GM12865 (cell line): ENCODE measurements around the gene RRP7A.
"Not testable (repeated sequence)": the region's sequence is repeated elsewhere in the genome, so short reads cannot be mapped to it uniquely, and the experiment has no call there.

Source experiments
- DNase-seq: peaks from one replicate; pipeline ENCODE4 v3.0.0; 2010; ENCODE audit warnings: low read depth
- H3K4me3 ChIP-seq: 2 replicates; pipeline ENCODE4 v1.5.1; 2011; ENCODE audit warnings: mild to moderate bottlenecking, low read depth, low read length, control low read depth
- TF ChIP-seq, protein P1 (sequence below): IDR thresholded peaks from 2 replicates; pipeline ENCODE4 v1.5.1; 2011; ENCODE audit warnings: low read length, control low read depth, low read depth, inconsistent platforms; ENCODE audit not compliant: insufficient read depth; ENCODE audit errors: missing control alignments

RRP7A gene

DNA sequence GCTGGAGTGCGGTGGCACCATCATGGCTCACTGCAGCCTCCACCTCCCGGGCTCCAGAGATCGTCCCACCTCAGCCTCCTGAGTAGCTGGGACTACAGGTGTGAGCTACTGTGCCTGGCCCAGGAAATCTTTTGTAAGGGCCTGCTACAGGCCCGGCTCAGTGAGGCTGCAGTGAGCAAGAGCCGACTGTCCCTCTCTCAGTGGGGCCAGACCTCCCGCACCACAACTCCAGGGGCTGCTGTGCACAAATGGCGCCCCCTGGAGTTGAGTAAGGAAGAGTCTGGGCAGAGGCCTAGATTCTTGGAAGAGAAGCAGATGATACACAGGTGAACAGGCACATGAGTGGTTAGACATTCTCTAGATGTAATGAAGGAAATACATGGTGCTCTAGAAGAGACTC is 41.2 kb upstream of the RRP7A start:
- TF ChIP-seq, protein P1, sequence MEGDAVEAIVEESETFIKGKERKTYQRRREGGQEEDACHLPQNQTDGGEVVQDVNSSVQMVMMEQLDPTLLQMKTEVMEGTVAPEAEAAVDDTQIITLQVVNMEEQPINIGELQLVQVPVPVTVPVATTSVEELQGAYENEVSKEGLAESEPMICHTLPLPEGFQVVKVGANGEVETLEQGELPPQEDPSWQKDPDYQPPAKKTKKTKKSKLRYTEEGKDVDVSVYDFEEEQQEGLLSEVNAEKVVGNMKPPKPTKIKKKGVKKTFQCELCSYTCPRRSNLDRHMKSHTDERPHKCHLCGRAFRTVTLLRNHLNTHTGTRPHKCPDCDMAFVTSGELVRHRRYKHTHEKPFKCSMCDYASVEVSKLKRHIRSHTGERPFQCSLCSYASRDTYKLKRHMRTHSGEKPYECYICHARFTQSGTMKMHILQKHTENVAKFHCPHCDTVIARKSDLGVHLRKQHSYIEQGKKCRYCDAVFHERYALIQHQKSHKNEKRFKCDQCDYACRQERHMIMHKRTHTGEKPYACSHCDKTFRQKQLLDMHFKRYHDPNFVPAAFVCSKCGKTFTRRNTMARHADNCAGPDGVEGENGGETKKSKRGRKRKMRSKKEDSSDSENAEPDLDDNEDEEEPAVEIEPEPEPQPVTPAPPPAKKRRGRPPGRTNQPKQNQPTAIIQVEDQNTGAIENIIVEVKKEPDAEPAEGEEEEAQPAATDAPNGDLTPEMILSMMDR, result peak; percentile 44
- peak; percentile 49 for DNase-seq
- no peak overlapping the region for H3K4me3 ChIP-seq

DNA sequence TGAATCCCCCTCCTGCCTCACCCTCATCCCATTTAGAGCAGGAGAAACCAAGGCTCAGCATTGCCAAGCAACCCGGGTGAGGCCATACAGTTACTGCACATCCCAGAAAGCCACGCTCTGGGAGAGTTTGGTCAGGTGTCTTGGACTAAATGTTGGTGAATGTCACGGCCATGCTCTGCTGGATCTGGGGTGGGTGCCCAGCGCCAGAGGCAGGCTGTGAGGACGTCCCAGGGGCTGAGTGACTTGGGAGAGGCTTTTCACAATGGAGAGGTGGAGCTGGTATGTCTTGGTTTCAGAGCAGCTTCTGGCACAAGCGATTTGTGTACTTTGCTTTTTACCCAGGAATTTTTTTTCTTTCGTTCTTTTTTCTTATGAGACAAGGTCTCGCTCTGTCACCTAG is 40.8 kb upstream of the RRP7A start:
- no peak for DNase-seq
- no peak overlapping the region for H3K4me3 ChIP-seq
- TF ChIP-seq, protein P1, result no peak

DNA sequence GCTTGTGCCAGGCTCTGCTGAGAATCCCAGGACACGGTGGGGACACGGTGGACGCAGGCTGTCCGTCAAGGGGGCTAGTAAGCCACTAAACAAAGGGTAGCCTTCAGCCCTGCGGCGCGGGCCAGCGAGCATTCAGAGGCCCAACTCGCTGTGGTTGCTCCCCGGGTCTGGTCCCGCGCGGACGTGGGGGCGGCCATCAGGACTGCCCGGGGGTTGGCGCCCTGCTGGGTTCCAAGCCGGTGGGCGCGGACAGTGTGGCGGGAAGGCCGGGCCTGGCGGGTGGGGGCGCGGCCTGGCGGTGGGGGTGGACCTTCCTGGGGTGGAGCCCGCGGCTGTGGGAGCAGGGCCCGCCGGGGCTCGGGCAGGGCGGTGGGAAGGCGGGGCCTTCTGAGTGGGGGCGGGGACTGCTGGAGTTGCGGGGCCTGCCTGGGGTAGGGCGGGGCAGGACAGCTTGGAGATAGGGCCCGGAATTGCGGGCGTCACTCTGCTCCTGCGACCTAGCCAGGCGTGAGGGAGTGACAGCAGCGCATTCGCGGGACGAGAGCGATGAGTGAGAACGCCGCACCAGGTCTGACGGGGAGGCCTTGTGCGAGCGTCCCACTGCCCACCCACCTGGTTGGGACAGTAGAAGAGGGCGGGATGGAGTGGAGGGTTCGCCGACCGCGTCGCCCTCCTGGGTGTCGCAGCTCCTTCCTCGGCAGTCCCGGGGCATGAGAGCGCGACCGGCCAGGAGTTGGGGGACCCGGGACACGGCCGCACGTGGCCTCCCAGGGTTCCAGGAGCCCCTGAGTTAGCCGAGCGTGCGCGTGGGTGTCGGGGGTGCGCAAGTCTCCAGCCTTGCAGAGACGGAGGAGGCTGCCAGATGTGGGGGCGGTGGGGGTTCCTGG is 34.1 kb upstream of the RRP7A start, which contains the start of gene SERHL2:
SERHL2 (plus strand) TSS at position 482 of the 887 bp plus-strand sequence; CDS start at position 547, 65 bp downstream.
- peak; percentile 77 for DNase-seq
- H3K4me3 ChIP-seq, result peak within 1 kb of the TSS; percentile 26
- TF ChIP-seq, protein P1, result no peak

DNA sequence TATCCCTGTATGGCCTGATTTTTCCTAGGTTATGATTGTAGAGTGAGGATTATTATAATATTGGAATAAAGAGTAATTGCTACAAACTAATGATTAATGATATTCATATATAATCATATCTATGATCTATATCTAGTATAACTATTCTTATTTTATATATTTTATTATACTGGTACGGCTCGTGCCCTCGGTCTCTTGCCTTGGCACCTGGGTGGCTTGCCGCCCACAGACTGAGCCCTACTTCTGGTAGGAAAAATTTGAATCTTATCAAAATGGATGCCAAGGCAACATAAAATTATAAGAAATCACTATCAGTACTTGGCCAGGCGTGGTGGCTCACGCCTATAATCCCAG is 32.7 kb upstream of the RRP7A start:
- H3K4me3 ChIP-seq, result peak overlapping the region; percentile 40; the same call in 1 of the 2 replicates

DNA sequence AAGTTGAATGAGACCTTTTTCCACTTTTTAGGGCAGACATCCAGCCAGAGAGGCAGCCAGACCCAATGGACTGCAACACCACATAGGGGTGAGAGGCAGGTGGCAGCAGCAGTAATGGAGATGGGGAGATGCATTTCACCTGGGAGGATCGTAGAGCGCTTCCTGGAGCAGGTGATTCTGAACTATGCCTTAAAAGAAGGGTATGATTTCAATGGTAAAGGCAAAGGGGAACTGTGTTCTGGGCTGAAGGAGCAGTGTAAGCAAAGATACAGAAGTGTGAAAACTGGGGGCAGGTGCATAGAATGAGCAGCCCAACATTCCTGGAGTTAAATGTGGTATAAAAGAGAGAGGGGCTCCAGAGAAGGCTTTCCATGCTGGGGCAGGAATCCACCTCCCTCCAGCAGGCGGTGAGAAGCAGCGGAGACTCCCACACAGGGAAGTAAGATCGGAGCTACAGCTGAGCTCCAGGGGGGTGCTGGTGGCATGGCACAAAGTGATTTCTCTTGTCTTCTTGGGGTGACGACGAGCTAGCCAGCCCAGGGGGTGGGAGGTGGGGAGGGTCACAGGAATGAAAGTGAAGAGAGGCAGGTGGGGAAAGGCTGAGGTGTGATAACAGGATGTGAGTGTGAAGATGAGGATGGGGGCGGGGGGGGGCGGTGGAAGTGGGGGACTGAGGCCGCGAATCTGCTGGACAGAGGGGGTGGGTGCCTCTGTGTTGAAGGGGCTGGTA is 29.9 kb upstream of the RRP7A start:
- DNase-seq, result no peak
- TF ChIP-seq, protein P1, result no peak
- no peak overlapping the region for H3K4me3 ChIP-seq

More for the DNA sequence above, 32.7 kb upstream of the RRP7A start:
- DNase-seq, result not testable (repeated sequence)

DNA sequence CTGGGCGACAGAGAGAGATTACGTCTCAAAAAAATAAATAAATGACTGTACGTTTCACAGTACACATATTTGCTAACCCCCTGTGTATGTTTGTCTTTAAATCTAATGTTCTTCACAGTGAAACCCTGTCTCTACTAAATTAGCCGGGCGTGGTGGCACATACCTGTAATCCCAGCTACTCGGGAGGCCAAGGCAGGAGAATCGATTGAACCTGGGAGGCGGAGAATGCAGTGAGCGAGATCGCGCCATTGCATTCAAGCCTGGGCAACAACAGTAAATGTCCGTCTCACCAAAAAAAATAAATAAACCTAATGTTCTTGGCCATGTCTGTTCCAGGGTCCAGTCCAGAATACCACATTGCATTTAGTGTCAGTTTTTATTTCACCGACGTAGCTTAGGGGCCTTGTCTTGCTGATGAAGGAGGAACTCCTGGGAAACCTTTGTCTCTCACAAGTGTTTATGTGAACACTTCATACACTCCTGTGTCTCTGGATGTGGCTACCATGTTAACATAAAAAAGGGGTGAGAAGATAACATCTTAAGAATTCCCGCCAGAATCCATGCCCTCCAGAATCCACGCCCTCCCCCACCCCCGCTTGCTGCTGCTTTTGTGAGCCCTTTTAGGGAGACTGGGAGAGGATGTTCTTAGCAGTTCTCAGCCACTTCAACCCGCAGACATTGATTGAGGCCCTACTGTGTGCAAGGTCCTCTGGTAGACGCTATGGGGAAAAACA is 29.2 kb upstream of the RRP7A start:
- TF ChIP-seq, protein P1, result no peak
- no peak overlapping the region for H3K4me3 ChIP-seq
- no peak for DNase-seq

DNA sequence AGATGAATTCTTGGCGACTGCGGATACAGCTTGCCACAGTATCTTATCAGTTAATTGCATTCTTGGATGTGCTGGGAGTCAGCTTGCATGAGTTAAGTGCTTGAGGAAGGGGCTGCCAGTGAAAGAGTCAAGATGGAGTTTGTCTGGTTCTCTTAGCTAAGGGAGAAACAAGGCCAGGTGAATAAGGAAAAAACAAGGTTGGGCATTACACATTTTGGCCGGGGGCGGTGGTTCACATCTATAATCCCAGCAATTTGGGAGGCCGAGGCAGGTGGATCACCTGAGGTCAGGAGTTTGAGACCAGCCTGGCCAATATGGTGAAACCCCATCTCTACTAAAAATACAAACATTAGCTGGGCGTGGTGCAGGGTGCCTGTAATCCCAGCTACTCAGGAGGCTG is 28.5 kb upstream of the RRP7A start:
- not testable (repeated sequence) for H3K4me3 ChIP-seq

More for the DNA sequence above, 28.5 kb upstream of the RRP7A start:
- DNase-seq, result not testable (repeated sequence)
